Inflammatory macrophage treated with lipopolysaccharide for 4 hours (primary cell): Measurements from ENCODE around the gene MEX3A.
"Not testable (repeated sequence)": the region's sequence is repeated elsewhere in the genome, so short reads cannot be mapped to it uniquely, and the experiment has no call there.

ENCODE experiments used
- DNase-seq: peaks from one replicate; pipeline ENCODE4 v3.0.0-alpha.2; 2020

The MEX3A gene

GRCh38 chr1:156076609-156077429, 5.4 kb downstream of the MEX3A start:
- DNase-seq: no peak

- DNase-seq: no peak
Observed at GRCh38 chr1:156075775-156076204, 6.5 kb downstream of the MEX3A start.

- DNase-seq: no peak
Observed at GRCh38 chr1:156075162-156075561, 7.1 kb downstream of the MEX3A start.

- DNase-seq: no peak
Observed at GRCh38 chr1:156074661-156075060, 7.6 kb downstream of the MEX3A start.

GRCh38 chr1:156073740-156074139, 8.5 kb downstream of the MEX3A start:
- DNase-seq: no peak

- no peak for DNase-seq
Observed at GRCh38 chr1:156073110-156073687, 9.1 kb downstream of the MEX3A start.

- DNase-seq: no peak
Observed at GRCh38 chr1:156072251-156072650, 10.0 kb downstream of the MEX3A start.

GRCh38 chr1:156071332-156071816, 10.9 kb downstream of the MEX3A start:
- DNase-seq: not testable (repeated sequence)

GRCh38 chr1:156070548-156070947, 11.7 kb downstream of the MEX3A start:
- DNase-seq: no peak

- no peak for DNase-seq
Observed at GRCh38 chr1:156069490-156070455, 12.5 kb downstream of the MEX3A start.

- DNase-seq: no peak
Observed at GRCh38 chr1:156067262-156067661, 15.0 kb downstream of the MEX3A start.

- no peak for DNase-seq
Observed at GRCh38 chr1:156065871-156066270, 16.4 kb downstream of the MEX3A start.

- DNase-seq: no peak
Observed at GRCh38 chr1:156065212-156065611, 17.1 kb downstream of the MEX3A start.

- no peak for DNase-seq
Observed at GRCh38 chr1:156064615-156065014, 17.6 kb downstream of the MEX3A start.

GRCh38 chr1:156063997-156064285, 18.3 kb downstream of the MEX3A start:
- DNase-seq: no peak

GRCh38 chr1:156062189-156062588, 20.1 kb downstream of the MEX3A start:
- no peak for DNase-seq

- DNase-seq: no peak
Observed at GRCh38 chr1:156060937-156061636, 21.2 kb downstream of the MEX3A start, which contains the start of gene RAB25. Gene RAB25, plus strand, starts transcription at chr1:156061160. Its CDS starts 241 bp downstream, at chr1:156061401.

GRCh38 chr1:156056326-156056849, 25.9 kb downstream of the MEX3A start:
- no peak for DNase-seq

- DNase-seq: peak; percentile 73
Observed at GRCh38 chr1:156055281-156056048, 26.8 kb downstream of the MEX3A start.

- DNase-seq: peak; percentile 97
Observed at GRCh38 chr1:156054500-156055280, 27.6 kb downstream of the MEX3A start, which contains the start of gene LAMTOR2. Gene LAMTOR2, plus strand, starts transcription at chr1:156054782. Its CDS starts 108 bp downstream, at chr1:156054890.
